ENCODE measurements around the gene MYO3A. TPM values are rescaled to one million over a fixed set of nuclear protein-coding genes. Genes with fewer than 3 reads are reported as not detected.

MYO3A gene
- total RNA-seq, 1 experiment from 2014 or later: not detected

- no peak for TF ChIP-seq FOSL1 (IDR thresholded peaks at IDR 0.05; ENCODE audit: low read depth)
- no peak for TF ChIP-seq EZH2phosphoT487 (IDR thresholded peaks at IDR 0.05; ENCODE audit: borderline replicate concordance)
- TF ChIP-seq, protein P1, sequence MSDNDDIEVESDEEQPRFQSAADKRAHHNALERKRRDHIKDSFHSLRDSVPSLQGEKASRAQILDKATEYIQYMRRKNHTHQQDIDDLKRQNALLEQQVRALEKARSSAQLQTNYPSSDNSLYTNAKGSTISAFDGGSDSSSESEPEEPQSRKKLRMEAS (IDR thresholded peaks at IDR 0.05): no peak
- no peak for TF ChIP-seq TCF7L2 (IDR thresholded peaks at IDR 0.05; ENCODE audit: borderline replicate concordance, extremely low read depth, insufficient read depth, insufficient read length)
- TF ChIP-seq EGR1 (IDR thresholded peaks at IDR 0.05; ENCODE audit: low read depth): no peak
- no peak for TF ChIP-seq POLR2A (IDR thresholded peaks at IDR 0.05; ENCODE audit: borderline replicate concordance, extremely low read depth, insufficient read depth, insufficient read length)
- TF ChIP-seq ZBTB33 (IDR thresholded peaks at IDR 0.05; ENCODE audit: extremely low read depth, insufficient replicate concordance, low read length): no peak
- TF ChIP-seq SP1 (IDR thresholded peaks at IDR 0.05; ENCODE audit: low read depth): no peak
- TF ChIP-seq POLR2AphosphoS5 (IDR thresholded peaks at IDR 0.05; ENCODE audit: low read depth, low read length): no peak
- no peak for TF ChIP-seq RAD21 (IDR thresholded peaks at IDR 0.05; ENCODE audit: low read depth)
- no peak for TF ChIP-seq JUND (IDR thresholded peaks at IDR 0.05)
- TF ChIP-seq SRF (IDR thresholded peaks at IDR 0.05; ENCODE audit: low read depth): no peak
- no peak for TF ChIP-seq EZH2 (IDR thresholded peaks at IDR 0.05)
- H3K9ac ChIP-seq (ENCODE audit: low read length): no peak overlapping the region
- ChIA-PET RAD21 (ENCODE audit: low non-redundant PET in 1 of 2, low total read pairs in 2 of 2, uncharacterized antibody in 2 of 2, unreplicated experiment in 2 of 2) (no interaction called here), POLR2A (no interaction called here), CTCF (no interaction called here)
- no peaks in the 10 kb centered on the region for H3K4me1 ChIP-seq (ENCODE audit: control insufficient read depth in 1 of 2, insufficient read depth in 2 of 2, low read length in 2 of 2)
- no TSS peak for BruUV-seq (replicated peaks)
- H3K4me3 ChIP-seq (replicated peaks in 1 of 2; ENCODE audit: low read depth in 1 of 2, low read length in 2 of 2): no peak overlapping the region
- intact Hi-C loops (cut with micrococcal nuclease): no loop called here
- H3K9me3 ChIP-seq (ENCODE audit: control insufficient read depth in 1 of 2, insufficient read depth in 1 of 2, low read depth in 1 of 2, low read length in 2 of 2): no peaks in the 10 kb centered on the region
- DNase-seq (ENCODE audit: low read depth, low spot score) (no peak), ATAC-seq (no peak)
- H3K9me2 ChIP-seq (ENCODE audit: insufficient read depth): no peaks in the 10 kb centered on the region
- no peaks in the 10 kb centered on the region for H3K27me3 ChIP-seq (ENCODE audit: insufficient read depth, low read length)
- H3K36me3 ChIP-seq (ENCODE audit: control insufficient read depth in 1 of 2, insufficient read depth in 2 of 2, low read length in 2 of 2): no peaks in the 10 kb centered on the region
- no peak overlapping the region for H3K27ac ChIP-seq (ENCODE audit: low read depth, low read length)
- H3K4me2 ChIP-seq (ENCODE audit: low read length): no peak overlapping the region
- H2AFZ ChIP-seq (ENCODE audit: low read depth, low read length, poor library complexity, severe bottlenecking): no peak overlapping the region
- H3K79me2 ChIP-seq (ENCODE audit: insufficient read depth, low read length): no peaks in the 10 kb centered on the region
- H4K20me1 ChIP-seq (ENCODE audit: insufficient read depth): no peaks in the 10 kb centered on the region
These were observed 109.4 kb downstream of the MYO3A start for GRCh38 chr10:26043469-26043868.

All from HCT116 (cell line).